NCI-H446 (cell line): Measurements from ENCODE around the gene KRTAP5-2.

Source experiments
- DNase-seq, 2 experiments: peaks; one replicate each; lab custom pipeline; 2025; lab: John Stamatoyannopoulos, UW

Gene KRTAP5-2

DNA sequence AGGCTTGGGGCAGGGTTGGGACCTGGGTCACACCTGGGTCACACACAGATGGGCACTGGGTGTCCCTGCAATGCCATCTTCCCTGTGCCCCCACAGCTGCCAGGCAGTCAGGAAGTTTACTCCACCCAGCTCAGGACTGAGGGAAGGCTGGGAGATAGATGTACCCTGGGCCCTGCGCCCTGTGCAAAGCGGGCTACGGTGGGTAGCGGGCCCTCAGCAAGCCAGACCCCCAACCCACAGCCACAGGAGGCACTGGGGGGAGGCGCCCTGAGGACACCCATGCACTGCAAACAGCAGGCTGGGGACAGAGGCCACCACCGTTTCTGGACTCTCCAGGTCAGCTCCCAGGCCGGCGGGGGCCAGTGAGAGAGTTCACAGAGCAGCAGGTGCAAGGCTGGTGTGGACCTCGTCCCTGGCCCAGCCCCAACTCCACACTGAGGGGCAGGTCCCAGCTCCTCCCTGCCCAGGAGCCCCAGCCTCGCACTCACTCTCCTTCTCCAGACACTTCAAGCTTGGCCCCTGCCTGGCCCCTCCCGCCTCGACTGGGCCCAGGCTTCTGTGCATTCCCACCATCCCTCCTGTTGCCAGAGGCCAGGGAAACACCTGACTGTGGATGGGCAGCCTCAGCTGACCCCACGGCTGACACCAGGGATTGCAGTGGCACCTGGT lies 30.9 kb downstream of the KRTAP5-2 start:
- DNase-seq: no peak

DNA sequence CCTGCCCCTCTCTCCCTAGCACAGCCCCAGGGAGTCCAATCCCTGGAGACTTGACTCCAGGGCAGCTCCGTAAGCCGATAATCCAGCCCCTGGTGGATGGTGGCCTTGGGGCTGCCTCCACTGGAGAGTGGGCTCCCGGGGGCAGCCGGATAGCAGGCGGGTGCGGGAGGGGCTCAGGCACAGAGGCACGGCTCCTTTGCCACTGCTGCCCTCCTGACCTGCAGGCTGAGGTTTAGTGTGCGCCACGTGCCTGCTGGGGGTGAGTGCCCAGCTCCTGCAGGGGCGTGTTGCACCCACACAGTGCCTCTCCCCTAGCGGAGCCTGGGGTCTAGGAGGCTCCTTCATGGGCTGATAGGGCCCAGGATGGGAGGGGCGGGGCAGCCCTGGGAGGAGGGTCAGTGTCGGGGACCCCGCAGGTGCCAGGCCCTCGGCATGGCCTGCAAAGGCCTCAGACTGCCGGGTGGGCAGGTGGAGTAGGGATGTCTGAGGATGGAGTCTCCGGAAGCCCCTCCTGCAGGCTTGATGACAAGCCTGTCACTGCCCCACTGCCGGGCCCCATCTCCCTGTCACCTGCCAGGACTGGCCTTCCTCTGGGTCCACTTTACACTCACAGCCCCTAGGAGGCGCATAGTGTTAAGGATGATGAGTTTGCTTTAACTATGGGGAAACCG lies 31.6 kb downstream of the KRTAP5-2 start:
- no peak for DNase-seq

DNA sequence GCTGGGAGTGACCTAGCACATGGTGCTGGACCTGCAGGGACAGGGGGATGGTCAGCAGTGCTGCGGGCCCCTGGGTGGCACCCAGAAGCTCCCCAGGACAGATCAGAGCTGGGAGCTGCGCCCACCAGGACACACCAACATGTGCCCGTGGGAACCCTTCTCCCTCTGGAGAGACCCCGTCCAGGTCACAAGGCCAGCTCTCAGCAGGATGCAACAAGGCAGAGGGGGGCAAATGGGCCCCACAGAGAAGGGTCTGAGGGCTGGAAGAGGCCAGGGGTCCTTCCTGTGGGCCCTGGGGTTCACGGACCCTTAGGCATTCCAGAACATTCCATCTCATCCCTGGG lies 32.2 kb downstream of the KRTAP5-2 start:
- DNase-seq: no peak

DNA sequence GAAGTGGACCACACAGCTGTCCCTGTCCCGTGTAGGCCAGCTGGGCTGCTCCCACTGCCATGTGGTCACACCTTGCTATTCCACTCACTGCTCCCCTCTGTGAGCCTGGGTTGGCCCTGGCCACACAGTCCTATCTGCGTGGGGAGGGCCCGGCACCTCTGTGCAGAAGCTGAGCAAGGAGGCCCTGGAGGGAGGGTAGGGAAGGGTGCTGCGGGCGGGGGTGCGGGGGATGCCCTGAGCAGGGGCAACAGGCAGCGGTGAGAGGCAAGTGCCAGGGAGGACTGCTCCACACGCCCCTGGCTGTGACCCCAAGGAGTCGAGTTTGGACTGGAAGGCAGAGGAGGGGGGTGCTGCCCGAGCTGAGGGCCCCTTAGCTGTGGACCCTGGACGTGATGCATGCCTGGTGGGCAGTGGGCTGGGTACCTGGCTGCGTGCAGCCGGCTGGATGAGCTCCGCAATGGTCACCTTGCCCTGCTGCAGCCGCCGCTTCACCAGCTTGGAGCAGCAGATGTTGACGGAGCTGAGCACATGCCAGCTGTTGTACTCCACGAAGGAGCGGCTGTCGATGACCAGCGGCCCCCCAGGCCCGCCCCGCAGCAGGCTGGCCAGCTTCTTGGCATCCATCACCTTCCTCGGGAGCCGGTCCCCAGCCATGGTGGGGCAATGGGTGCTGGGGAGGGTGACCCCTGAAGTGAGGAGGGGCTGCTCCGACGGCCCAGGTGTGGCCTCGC lies 32.8 kb downstream of the KRTAP5-2 start:
- DNase-seq: no peak

DNA sequence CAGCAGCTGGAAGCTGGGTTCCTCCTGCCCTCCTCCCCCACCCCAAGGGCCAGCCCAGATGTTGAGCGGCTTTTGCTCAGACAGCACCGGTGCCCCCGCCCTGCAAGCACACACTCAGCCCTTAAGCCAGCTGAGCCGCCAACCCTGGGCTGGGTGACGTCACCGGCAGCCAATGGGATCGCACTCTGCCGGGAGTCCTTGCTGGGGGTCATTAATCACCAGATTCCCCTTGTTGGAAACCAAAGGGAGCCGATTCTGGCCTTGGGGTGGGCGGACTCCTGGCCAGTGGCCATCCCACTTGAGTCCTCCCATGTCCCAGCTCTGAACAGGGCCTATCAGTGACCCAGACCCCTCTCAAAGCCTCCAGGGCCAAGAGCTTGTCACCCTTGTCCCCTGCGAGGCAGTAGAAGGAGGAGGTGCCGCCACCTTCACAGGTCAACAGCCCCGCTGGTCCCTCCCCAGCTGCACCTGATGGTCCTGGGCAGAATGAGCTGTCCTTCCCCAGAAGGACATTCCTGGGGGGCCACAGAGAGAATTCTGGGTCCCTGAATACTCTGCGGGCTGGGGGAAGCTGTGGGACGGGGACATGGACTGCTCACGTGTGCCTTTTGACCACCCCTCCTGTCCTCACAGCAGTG lies 33.4 kb downstream of the KRTAP5-2 start:
- DNase-seq: peak in 1 of 2 experiments; percentile 57

DNA sequence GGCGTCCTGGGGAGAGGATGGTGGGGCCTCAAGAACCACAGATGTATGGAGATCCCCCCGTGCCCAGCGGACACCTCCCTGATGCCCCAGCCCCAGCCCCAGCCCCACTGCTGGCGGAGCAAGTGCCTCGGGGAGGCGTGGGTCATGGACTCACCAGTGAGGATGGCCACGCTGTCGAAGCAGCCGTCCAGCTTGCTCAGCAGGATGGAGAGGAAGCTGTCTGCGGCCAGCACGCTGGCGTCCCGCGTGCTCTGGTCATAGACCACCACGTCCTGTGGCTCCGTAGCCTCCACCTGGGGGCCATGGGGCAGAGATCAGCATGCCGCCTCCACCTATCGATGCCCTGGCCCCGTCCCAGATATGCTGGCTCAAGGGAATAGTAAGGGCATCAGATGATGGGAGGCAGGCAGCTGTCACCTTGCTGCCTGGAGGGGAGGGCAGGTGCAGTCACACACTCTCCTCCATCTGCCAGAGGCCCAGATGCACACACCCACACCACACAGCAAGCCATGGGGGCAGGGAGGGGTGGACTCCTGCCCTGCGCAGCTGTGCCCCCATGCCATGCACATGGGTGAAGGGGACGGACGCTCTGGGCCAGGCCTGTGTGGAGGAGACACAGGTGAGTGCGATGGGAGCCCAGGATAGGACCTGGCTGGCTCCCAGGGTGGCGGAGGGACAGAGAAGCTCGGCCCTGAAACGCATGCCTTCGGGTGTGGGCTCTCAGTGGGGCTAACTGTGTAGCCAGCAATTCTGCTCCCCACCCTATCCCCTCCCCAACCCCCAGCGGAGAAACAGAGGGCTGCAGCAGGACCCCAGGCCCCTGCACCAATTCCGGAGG lies 34.2 kb downstream of the KRTAP5-2 start:
- no peak for DNase-seq

DNA sequence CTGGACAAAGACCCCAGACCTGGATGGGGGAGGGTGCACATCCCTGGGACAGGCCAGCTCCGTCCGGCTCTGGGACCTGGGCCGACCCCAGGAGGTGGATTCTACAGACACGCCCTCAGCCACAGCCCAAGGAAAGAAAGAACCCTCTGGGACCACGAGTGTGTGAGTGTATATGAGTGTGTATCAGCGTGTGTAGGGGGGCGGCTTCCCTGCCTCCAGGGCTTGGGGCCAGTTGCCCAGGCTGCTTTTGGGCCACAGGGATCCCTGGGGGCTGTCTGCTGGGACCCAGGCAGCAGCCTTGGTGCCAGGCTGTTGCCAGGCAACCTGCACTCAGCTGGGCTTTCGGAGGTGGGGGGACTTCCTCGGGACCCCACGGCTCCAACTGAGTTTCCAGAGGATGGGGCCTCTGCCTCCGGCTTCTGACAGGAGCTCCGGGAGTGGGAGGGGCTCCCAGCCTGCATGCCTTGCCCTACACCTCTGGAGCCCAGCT lies 34.9 kb downstream of the KRTAP5-2 start:
- no peak for DNase-seq

DNA sequence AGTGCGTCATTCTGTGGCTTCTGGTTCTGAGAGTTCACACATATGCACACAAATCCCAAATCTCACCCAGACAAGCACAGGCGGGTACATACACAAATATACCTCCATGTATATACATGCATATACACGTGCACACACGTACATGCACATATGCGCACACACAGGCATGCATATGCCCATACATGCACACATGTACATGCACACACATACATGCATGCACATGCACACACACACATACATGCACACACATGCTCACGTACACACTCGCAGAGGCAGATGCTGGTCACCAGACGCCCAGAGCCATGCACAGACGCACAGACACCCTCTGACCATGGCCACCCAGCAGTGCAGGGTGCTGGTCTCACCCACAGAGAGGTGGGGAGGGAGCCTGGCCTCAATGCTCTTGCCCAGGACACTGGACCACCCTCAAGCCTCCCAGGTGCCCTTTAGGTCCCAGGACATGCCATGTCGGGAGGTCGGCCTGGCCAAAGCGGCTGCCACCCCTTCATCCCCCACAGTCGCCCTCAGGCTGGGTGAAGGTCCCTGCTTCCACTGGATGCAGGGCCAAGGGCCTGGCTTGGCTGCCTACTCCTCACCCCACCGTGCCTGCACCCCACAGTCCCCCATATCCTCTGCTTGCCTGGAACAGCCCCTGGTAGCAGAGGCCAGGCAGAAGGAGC lies 35.5 kb downstream of the KRTAP5-2 start:
- no peak for DNase-seq

DNA sequence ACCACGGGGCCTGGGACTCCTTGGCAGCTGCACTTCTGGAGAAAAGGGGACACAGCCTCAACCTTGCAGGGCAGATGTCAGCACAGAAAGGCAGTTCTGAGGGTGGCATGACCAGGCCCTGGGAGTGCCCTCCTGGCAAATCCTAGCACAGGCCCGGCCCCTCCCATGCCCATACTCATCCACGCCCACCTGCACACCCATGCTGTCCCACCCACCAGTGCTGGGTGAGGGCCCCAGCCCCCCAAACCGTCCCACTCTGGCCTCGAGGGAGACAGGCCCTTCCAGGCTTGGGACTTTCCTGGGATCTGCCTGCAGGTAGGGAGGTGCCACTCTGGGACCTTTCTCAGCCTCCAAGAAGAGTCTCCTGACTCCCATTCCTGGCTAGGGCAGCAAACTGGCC lies 36.1 kb downstream of the KRTAP5-2 start:
- no peak for DNase-seq

DNA sequence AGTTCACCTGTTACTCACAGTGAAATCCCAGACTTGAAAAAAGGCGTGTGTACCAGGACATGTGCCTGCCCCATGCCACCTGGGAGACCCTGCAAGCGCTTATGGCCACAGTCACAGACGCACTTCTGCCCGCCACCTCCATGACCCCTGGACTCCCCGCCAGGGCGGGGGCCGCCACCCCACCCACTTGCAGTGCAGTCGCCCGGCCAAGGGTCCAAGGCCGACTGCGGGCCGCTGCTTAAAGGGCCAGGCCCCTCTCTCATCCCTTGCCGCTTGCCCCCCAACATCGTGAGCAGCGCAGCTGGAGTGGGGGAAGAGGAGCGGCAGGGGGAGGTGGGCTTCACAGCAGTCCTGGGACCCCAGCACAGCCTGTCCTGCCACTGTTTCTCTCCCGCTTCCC lies 36.8 kb downstream of the KRTAP5-2 start:
- no peak for DNase-seq

DNA sequence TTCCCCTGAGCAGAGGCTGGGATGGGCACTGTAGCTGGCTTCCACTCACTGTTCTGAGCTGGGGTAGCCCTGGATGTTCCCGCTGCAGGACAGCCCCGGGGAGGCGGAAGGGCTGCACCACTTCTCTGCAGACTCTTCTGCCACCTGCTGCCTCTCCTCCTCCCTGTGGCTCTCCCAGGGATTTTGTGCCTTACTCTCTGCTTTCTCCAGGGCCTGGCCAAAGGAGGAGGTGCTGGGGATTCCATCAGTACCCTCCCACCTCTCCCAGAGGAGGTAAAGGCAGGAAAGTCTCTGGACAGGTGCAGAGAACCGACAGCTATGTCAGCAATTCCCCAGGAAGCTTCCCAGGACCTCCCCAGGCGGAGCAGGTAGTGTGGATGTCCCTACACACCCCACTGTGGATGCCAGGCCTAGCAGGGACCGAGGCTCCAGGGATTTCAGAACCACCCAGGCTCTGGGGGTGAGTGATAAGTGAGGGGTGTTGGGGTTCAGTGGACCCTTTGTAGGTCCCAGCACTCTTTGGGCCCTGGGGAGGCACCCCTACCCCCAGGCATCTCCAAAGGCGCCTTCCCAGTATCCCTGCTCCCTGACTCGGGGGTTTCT lies 37.3 kb downstream of the KRTAP5-2 start:
- no peak for DNase-seq

DNA sequence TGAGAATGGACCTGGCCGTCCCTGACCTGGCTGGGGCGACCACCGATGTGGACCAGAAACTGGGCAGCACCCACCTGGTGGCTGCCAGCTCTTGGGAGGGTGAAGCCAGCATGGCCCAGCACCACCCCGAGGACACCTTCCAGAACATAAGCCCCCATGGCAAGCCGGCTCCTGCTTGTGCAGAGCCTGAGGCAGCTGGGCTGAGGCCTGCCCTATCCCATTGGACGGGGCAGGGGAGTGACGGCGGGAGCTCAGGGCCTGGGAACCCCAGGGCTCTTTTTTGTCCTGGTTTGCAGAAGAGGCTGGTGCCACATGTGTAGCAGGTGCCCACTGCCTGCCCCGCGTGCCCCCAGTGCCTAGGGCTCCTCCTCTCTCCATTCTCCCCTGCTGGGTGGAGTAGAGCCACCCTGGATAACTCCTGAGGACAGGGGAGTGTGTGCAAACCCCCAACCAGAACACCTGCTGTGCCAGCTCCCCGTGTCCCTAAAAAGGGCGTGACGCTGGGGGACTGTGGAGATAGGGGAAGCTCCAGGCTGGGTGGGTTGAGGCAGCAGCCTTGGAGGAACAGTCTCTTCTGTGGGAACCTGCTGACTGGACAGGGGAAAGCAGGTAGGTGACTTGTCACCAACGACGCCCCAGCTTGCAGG lies 38.0 kb downstream of the KRTAP5-2 start:
- no peak for DNase-seq

DNA sequence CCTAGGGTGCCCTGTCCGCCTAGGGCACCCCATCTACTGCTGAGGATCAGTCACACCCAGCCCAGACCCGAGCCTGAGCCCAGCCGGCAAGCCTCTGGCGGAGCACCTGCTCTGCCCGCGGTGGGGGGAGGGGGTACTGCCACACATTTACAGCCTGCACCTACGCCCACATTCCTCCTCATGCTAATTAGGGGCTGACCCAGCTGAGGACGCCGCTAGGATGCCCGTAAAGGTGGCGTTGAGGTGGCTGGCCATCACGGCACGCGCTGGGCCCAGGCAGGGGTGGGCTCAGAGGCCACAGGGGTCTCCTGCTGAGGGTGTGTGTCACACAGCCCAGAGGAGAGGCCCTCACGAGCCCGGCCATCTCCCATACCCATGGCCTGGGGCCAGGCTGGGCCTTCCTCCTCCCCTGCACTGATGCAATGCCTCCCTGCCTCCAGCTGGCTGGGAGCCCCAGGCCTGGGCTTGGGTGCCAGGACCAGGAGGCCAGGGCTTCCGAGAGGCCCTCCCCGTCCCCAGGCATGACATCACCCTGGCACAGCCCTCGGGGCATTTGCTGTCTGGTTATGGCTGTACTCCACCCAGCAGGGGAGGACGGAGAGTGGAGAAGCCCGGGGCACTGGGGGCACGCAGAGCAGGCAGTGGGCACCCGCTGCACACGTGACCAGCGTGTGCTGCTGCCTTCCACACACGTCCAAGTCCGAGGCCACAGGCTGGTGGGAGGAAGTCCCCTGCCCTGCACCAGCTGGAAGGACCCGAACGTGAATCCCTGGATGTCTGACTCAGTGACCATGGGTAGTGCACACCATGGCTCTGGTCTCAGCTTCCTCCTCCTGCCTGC lies 38.8 kb downstream of the KRTAP5-2 start:
- DNase-seq: peak; percentile 91 to 95

DNA sequence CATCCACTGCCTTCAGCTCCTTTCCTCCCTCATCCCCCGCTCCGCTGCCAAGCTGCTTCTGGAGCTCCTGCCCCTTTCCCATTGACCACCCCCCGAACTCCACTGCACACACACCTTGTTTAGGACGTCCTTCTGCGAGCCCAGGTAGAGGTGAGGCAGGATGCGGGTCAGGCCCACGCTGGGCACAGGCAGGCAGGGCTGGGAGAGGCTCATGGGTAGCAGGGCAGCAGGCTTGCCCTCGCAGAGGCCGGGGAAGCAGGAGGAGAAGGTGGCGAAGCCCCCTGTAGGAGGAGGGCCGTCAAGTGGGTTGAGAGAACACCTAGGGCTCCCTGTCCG lies 39.4 kb downstream of the KRTAP5-2 start:
- DNase-seq: no peak

DNA sequence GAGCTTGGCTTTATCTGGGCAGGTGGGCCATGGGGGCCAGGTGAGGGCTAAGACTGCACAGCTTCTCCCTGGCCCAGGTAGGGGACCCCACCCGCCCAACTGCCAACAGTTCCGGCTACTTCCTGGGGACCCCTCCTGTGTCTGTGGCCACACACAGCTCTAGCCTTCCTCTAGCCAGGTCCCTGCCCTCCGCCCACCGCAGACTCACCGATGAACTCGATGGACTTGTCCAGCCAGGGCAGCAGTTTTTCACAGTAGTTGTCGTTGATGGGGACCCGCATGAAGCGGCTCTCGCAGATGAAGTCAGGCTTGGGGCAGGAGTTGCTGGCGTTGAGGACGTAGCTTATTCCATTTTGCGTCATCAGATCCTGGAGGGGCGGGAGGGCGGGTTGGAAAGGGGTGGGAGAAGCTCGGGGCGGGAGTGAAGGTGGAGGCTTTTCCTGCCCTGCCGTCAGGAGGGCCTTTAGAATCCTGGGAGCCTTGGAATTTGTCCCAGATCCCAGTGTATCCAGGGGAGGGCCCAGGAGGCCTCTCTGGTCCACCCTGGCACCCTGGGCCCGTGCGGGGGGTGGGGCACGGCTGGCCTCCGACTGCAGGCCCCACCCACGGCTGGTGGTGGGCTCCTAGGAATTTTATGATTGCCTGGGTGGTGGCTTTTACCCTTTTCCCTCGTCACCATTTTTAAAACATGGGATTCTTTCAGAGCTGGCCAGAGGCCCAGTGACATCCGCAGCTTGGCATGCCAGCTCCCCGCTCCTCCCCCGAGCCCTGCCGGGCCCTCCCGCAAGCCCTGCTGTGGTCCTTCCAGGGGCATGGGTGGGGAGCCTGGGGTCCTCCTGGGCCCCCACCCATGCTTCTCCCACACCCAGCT lies 40.0 kb downstream of the KRTAP5-2 start:
- DNase-seq: peak; percentile 32 to 71

DNA sequence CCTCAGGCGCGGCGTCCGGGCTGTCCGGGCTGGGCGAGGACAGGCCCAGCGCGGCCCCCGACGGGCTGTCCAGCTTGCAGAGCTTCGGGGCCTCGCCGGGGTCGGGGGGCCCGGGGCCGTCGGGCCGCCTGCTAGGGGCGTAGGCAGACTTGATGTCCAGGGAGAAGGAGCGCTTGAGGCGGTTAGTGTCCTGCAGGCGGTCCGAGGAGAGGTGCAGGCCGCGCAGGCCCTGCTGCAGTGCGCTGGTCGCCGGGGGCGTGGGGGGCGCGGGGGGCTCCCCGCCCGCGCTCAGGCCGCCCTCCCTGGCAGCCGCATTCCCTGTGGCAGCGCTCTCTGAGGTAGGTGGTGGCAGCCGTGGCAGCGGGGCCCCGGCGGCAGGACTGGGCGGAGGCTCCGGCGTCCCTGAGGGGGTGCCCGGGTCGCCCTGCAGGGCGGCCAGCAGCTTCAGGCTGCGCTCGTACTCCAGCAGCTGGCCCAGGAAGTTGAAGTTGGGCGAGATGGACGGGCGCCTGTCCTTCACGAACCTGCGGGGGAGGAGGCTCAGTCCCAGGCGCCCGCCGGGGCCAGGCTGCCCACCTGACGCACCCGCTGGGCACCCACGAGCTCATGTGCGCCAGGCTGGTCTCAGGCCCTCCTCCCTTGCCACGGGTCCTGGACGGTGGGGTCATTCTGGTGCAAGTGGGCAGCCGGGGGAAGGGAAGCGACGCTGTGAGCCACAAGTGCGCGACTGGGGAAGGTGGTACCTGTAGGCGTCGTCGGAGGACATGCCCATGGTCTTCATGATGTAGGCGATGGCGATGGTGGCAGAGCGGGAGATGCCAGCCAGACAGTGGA lies 40.8 kb downstream of the KRTAP5-2 start:
- DNase-seq: no peak

DNA sequence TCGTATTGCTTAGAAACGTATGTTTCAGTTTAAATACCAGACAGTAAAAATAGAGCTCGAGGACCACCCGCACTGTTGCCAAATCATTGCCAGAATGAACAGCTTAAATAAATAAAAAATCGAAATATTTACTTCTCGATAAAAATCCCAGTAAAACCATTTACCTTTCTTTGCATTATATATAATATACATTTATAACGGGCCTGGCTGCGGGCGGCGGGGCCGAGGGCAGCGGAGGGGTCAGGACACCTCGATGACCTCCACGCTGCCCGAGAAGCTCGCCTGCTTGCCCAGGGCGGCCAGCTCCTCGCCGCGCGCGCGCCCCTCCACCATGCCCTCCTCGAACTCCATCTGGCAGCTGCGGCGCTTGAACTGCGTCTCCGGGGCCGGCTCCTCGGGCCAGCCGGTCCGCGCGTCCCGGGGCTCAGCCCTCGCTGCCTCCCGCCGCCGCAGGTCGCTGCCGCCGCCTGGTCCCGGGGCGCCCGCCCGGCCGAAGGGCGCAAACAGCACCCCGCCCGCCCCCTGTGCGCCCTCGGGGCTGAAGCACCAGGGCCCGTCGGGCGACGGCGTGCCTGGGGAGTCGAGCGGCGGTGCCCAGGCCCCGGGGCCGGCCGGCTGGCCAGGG lies 41.7 kb downstream of the KRTAP5-2 start:
- no peak for DNase-seq
